ENCODE results near the gene RNF13.

GRCh38 chr3:149877668-149878067 is 64.7 kb downstream of the RNF13 start:
- no peak for TF ChIP-seq TP53 (CRISPR knock-in tag; IDR thresholded peaks at IDR 0.05)
- no peak for TF ChIP-seq ZNF121 (CRISPR knock-in tag; IDR thresholded peaks at IDR 0.05)
- TF ChIP-seq CTCF (IDR thresholded peaks at IDR 0.05): no peak
- no peak for TF ChIP-seq ZNF512 (CRISPR knock-in tag; IDR thresholded peaks at IDR 0.05; ENCODE audit: borderline replicate concordance)
- TF ChIP-seq ETV6 (CRISPR knock-in tag; IDR thresholded peaks at IDR 0.05): no peak
- TF ChIP-seq, protein P1, sequence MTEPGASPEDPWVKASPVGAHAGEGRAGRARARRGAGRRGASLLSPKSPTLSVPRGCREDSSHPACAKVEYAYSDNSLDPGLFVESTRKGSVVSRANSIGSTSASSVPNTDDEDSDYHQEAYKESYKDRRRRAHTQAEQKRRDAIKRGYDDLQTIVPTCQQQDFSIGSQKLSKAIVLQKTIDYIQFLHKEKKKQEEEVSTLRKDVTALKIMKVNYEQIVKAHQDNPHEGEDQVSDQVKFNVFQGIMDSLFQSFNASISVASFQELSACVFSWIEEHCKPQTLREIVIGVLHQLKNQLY (CRISPR knock-in tag; IDR thresholded peaks at IDR 0.05): no peak
- TF ChIP-seq, protein P2, sequence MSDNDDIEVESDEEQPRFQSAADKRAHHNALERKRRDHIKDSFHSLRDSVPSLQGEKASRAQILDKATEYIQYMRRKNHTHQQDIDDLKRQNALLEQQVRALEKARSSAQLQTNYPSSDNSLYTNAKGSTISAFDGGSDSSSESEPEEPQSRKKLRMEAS (CRISPR knock-in tag; IDR thresholded peaks at IDR 0.05): no peak
- no peak for TF ChIP-seq JAZF1 (CRISPR knock-in tag; IDR thresholded peaks at IDR 0.05)
- no peak for TF ChIP-seq USF1 (CRISPR knock-in tag; IDR thresholded peaks at IDR 0.05)
- no peak for TF ChIP-seq E2F5 (CRISPR knock-in tag; IDR thresholded peaks at IDR 0.05)
- no peak for TF ChIP-seq NFYB (CRISPR knock-in tag; conservative IDR thresholded peaks at IDR 0.05; ENCODE audit: low read depth)
- no peak for TF ChIP-seq ATF6 (CRISPR knock-in tag; IDR thresholded peaks at IDR 0.05)
- TF ChIP-seq, protein P3, sequence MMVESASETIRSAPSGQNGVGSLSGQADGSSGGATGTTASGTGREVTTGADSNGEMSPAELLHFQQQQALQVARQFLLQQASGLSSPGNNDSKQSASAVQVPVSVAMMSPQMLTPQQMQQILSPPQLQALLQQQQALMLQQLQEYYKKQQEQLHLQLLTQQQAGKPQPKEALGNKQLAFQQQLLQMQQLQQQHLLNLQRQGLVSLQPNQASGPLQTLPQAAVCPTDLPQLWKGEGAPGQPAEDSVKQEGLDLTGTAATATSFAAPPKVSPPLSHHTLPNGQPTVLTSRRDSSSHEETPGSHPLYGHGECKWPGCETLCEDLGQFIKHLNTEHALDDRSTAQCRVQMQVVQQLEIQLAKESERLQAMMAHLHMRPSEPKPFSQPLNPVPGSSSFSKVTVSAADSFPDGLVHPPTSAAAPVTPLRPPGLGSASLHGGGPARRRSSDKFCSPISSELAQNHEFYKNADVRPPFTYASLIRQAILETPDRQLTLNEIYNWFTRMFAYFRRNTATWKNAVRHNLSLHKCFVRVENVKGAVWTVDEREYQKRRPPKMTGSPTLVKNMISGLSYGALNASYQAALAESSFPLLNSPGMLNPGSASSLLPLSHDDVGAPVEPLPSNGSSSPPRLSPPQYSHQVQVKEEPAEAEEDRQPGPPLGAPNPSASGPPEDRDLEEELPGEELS (CRISPR knock-in tag; IDR thresholded peaks at IDR 0.05): no peak

All from WTC11 (cell line).